ENCODE measurements around the gene SLC2A13.

SLC2A13 gene

DNA sequence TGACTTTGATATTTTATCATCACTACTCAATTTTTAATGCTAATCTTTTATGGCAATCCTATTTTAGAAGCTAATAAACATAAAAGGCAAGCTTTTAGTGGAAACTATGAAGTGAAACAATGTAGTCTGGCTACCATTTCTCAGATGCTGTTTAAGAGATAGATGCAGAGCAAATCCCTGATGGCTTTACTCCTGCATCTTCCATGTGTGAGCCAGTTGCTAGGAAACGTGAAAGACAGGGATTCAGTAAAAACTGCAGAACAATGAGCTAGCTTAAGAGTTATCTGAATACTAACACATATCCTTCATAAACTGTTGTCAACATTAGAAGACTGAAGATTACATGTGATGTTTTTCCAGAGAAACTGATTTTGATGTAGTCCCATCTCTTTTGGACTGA is 112.6 kb downstream of the SLC2A13 start:
- H3K4me3 ChIP-seq (ENCODE audit: control insufficient read depth, low read depth, low read length): no peak overlapping the region
- TF ChIP-seq, protein P1, sequence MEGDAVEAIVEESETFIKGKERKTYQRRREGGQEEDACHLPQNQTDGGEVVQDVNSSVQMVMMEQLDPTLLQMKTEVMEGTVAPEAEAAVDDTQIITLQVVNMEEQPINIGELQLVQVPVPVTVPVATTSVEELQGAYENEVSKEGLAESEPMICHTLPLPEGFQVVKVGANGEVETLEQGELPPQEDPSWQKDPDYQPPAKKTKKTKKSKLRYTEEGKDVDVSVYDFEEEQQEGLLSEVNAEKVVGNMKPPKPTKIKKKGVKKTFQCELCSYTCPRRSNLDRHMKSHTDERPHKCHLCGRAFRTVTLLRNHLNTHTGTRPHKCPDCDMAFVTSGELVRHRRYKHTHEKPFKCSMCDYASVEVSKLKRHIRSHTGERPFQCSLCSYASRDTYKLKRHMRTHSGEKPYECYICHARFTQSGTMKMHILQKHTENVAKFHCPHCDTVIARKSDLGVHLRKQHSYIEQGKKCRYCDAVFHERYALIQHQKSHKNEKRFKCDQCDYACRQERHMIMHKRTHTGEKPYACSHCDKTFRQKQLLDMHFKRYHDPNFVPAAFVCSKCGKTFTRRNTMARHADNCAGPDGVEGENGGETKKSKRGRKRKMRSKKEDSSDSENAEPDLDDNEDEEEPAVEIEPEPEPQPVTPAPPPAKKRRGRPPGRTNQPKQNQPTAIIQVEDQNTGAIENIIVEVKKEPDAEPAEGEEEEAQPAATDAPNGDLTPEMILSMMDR (conservative IDR thresholded peaks at IDR 0.05; ENCODE audit: control insufficient read depth, insufficient read depth, low read depth, low read length): no peak
- DNase-seq (ENCODE audit: low read depth): no peak

DNA sequence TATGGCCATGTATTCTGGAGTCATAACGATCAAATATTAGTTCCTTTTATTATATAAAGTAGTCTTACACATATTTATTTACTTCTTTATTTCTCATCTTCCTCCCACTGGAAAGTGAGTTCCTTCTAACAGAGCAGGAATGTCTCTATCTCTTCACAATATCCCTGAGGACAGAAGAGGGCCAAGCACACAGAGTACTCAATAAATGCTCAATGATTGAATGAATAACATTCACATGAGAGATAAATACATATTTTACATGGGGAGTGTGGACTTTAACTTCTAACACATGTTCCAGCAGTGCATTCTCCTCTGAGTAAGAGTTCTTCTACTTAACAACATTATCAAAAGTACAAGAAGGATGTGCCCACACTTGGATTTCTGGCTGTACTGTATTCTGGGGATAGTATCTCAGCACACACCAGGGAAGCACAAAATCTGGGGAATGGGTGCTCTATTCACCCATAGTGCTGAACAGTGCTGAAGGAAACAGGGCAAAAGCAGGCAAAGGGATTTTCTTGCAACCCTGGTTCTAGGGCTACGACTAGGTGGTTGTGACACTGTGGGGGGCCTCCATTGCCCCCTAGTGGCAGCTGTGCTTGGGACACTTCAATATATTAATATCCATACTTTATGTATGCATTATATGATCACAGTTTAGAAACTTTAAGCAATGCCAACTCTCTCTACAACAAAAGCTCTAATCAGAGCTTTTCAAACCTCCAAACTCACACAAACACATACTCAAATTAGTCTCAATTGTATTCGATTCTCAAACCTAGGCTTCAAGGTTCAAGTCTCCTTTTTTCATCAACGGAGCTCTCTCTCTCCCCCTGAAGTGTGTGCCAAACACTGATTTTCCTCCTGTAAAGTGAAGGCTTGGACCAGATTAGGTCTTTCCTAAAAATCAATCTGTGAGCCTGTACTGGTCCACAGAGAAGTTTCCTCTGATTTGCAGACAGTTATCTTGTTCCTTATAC is 115.5 kb downstream of the SLC2A13 start:
- TF ChIP-seq, protein P1 (conservative IDR thresholded peaks at IDR 0.05; ENCODE audit: control insufficient read depth, insufficient read depth, low read depth, low read length): peak; percentile 89
- no peak overlapping the region for H3K4me3 ChIP-seq (ENCODE audit: control insufficient read depth, low read depth, low read length)
- peak; percentile 60 for DNase-seq (ENCODE audit: low read depth)

DNA sequence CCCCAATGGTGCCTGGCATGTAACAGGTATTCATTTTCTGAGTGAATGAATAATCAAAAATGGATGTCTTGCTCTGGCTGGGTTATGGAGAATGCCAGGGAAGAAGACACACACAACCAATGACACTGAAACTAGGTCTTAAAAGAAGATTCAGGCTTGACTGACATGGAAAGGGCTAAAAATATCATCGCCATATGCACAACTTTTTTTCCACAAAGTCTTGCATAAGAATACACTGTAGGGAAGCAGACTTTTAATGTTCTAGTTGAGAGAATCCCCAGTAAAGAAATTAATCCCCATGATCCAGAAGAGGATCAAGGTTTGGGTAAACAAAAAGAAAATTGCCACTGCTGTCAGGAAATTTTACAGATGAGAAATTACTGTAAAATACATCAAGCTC is 116.4 kb downstream of the SLC2A13 start:
- no peak for DNase-seq (ENCODE audit: low read depth)
- TF ChIP-seq, protein P1 (conservative IDR thresholded peaks at IDR 0.05; ENCODE audit: control insufficient read depth, insufficient read depth, low read depth, low read length): no peak
- H3K4me3 ChIP-seq (ENCODE audit: control insufficient read depth, low read depth, low read length): no peak overlapping the region

DNA sequence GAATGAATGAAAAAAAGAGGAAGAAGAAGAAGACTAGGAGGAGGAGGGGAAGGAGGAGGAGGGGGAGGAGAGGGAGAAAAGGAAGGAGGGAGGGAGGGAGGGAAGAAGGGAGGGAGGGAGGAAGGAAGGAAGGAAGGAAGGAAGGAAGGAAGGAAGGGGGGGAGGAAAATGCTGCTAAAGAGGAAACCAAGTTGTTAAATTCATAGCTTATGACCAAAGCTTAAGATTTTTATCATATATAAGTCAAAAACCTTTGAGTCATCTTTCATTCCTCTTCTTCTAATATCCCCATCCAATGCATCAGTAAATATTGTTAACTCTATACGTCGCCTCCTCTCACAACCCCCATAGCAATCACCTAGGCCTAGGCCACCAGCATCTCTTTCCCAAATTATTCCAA is 117.3 kb downstream of the SLC2A13 start:
- TF ChIP-seq, protein P1 (conservative IDR thresholded peaks at IDR 0.05; ENCODE audit: control insufficient read depth, insufficient read depth, low read depth, low read length): no peak
- H3K4me3 ChIP-seq (ENCODE audit: control insufficient read depth, low read depth, low read length): no peak overlapping the region
- DNase-seq (ENCODE audit: low read depth): no peak

DNA sequence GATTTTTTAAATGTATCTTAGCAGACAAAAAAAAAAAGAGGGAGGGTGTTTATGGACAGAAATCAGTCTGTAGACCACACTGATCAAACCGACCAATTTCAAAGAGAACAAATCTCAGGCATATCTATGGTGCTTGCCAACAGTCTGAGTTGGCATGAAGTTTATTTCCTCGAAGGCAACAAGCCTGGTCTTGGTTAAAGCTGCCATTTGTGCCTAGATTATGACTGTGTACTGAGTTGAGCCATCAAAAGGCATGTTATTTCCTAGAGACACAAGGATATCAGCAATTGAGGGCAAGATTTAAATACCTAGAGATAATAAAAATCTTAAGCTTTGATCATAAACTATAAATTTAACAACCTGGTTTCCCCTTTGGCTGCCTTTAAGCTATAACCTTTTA is 119.2 kb downstream of the SLC2A13 start:
- no peak overlapping the region for H3K4me3 ChIP-seq (ENCODE audit: control insufficient read depth, low read depth, low read length)
- no peak for DNase-seq (ENCODE audit: low read depth)
- TF ChIP-seq, protein P1 (conservative IDR thresholded peaks at IDR 0.05; ENCODE audit: control insufficient read depth, insufficient read depth, low read depth, low read length): no peak

DNA sequence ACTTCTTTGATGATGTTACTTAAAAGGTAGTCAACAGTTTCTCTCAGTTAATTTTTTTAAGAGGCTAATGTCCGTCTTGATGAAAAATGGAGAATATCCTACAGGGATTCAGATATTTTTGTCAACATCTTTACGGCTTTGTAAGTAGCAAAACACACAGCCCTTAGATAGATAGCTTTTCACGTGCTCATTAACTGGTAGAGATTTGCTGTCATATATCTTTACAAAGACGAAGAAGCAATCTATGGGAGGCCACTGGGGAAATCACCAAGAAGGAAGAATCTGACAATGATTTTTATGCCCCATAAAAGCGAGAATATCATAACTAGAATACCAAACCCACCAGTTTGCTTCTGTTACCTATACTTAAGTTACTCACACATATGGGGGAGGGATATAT is 121.2 kb downstream of the SLC2A13 start:
- no peak for DNase-seq (ENCODE audit: low read depth)
- TF ChIP-seq, protein P1 (conservative IDR thresholded peaks at IDR 0.05; ENCODE audit: control insufficient read depth, insufficient read depth, low read depth, low read length): no peak
- H3K4me3 ChIP-seq (ENCODE audit: control insufficient read depth, low read depth, low read length): no peak overlapping the region

All from fibroblast of mammary gland (primary cell).